ENCODE data around the gene MAML2.

The MAML2 gene

GRCh38 chr11:95961758-95962157 lies 381.2 kb downstream of the MAML2 start:
- no peaks in the 10 kb centered on the region for H3K36me3 ChIP-seq (ENCODE audit: insufficient read depth, low read length)
- H3K9me3 ChIP-seq (ENCODE audit: insufficient read depth, low read depth, low read length), result no peaks in the 10 kb centered on the region
- no peak overlapping the region for H3K9ac ChIP-seq (ENCODE audit: low read depth, low read length)
- no peak overlapping the region for H3K27ac ChIP-seq (ENCODE audit: low read depth, low read length)
- H3K27me3 ChIP-seq (ENCODE audit: insufficient read depth, low read length), result no peaks in the 10 kb centered on the region
- H3K4me3 ChIP-seq (ENCODE audit: low read length), result no peak overlapping the region
- H3K4me1 ChIP-seq (ENCODE audit: insufficient read depth, low read length), result no peaks in the 10 kb centered on the region
- WGBS, result no CpG with 5 or more reads among the region's 1 CpG

GRCh38 chr11:95950905-95951304 lies 392.1 kb downstream of the MAML2 start:
- Histone ChIP-seq H3K9me3 (ENCODE audit: insufficient read depth, low read depth, low read length) (peaks cover 14% of the 10 kb centered on the region; the same call in 1 of the 2 replicates), H3K4me1 (ENCODE audit: insufficient read depth, low read length) (no peaks in the 10 kb centered on the region), H3K4me3 (ENCODE audit: low read length) (no peak overlapping the region), H3K36me3 (ENCODE audit: insufficient read depth, low read length) (no peaks in the 10 kb centered on the region), H3K27ac (ENCODE audit: low read depth, low read length) (no peak overlapping the region), H3K27me3 (ENCODE audit: insufficient read depth, low read length) (no peaks in the 10 kb centered on the region), H3K9ac (ENCODE audit: low read depth, low read length) (no peak overlapping the region)

GRCh38 chr11:95948637-95949036 lies 394.4 kb downstream of the MAML2 start:
- Histone ChIP-seq H3K36me3 (ENCODE audit: insufficient read depth, low read length) (no peaks in the 10 kb centered on the region), H3K4me1 (ENCODE audit: insufficient read depth, low read length) (no peaks in the 10 kb centered on the region), H3K4me3 (ENCODE audit: low read length) (no peak overlapping the region), H3K9me3 (ENCODE audit: insufficient read depth, low read depth, low read length) (peaks cover 34% of the 10 kb centered on the region), H3K27me3 (ENCODE audit: insufficient read depth, low read length) (no peaks in the 10 kb centered on the region), H3K9ac (ENCODE audit: low read depth, low read length) (no peak overlapping the region), H3K27ac (ENCODE audit: low read depth, low read length) (no peak overlapping the region)
- WGBS, result 95% methylated on average over 3 of the region's 3 CpGs

- Histone ChIP-seq H3K36me3 (ENCODE audit: insufficient read depth, low read length) (no peaks in the 10 kb centered on the region), H3K4me3 (ENCODE audit: low read length) (no peak overlapping the region), H3K9ac (ENCODE audit: low read depth, low read length) (no peak overlapping the region), H3K4me1 (ENCODE audit: insufficient read depth, low read length) (no peaks in the 10 kb centered on the region), H3K27ac (ENCODE audit: low read depth, low read length) (no peak overlapping the region), H3K27me3 (ENCODE audit: insufficient read depth, low read length) (no peaks in the 10 kb centered on the region), H3K9me3 (ENCODE audit: insufficient read depth, low read depth, low read length) (peaks cover 39% of the 10 kb centered on the region)
- 93% methylated on average over 4 of the region's 4 CpGs for WGBS
These were observed 398.4 kb downstream of the MAML2 start for GRCh38 chr11:95944623-95945022.

GRCh38 chr11:95943546-95943945 lies 399.4 kb downstream of the MAML2 start:
- Histone ChIP-seq H3K9me3 (ENCODE audit: insufficient read depth, low read depth, low read length) (peaks cover 41% of the 10 kb centered on the region), H3K4me1 (ENCODE audit: insufficient read depth, low read length) (no peaks in the 10 kb centered on the region), H3K9ac (ENCODE audit: low read depth, low read length) (no peak overlapping the region), H3K4me3 (ENCODE audit: low read length) (no peak overlapping the region), H3K36me3 (ENCODE audit: insufficient read depth, low read length) (no peaks in the 10 kb centered on the region), H3K27me3 (ENCODE audit: insufficient read depth, low read length) (no peaks in the 10 kb centered on the region), H3K27ac (ENCODE audit: low read depth, low read length) (no peak overlapping the region)
- 83% methylated on average over 1 of the region's 1 CpG for WGBS

GRCh38 chr11:95939091-95939490 lies 403.9 kb downstream of the MAML2 start:
- Histone ChIP-seq H3K4me3 (ENCODE audit: low read length) (no peak overlapping the region), H3K9ac (ENCODE audit: low read depth, low read length) (no peak overlapping the region), H3K36me3 (ENCODE audit: insufficient read depth, low read length) (no peaks in the 10 kb centered on the region), H3K9me3 (ENCODE audit: insufficient read depth, low read depth, low read length) (peaks cover 10% of the 10 kb centered on the region; the same call in 1 of the 2 replicates), H3K4me1 (ENCODE audit: insufficient read depth, low read length) (no peaks in the 10 kb centered on the region), H3K27me3 (ENCODE audit: insufficient read depth, low read length) (no peaks in the 10 kb centered on the region), H3K27ac (ENCODE audit: low read depth, low read length) (no peak overlapping the region)
- 95% methylated on average over 6 of the region's 6 CpGs for WGBS

GRCh38 chr11:95937358-95937757 lies 405.6 kb downstream of the MAML2 start:
- 0 out of 2 replicates have a peak, but pooled peaks cover 2% of the 10 kb centered on the region for H3K9me3 ChIP-seq (ENCODE audit: insufficient read depth, low read depth, low read length)
- no peaks in the 10 kb centered on the region for H3K27me3 ChIP-seq (ENCODE audit: insufficient read depth, low read length)
- no peak overlapping the region for H3K4me3 ChIP-seq (ENCODE audit: low read length)
- no peaks in the 10 kb centered on the region for H3K36me3 ChIP-seq (ENCODE audit: insufficient read depth, low read length)
- H3K27ac ChIP-seq (ENCODE audit: low read depth, low read length), result no peak overlapping the region
- H3K9ac ChIP-seq (ENCODE audit: low read depth, low read length), result no peak overlapping the region
- H3K4me1 ChIP-seq (ENCODE audit: insufficient read depth, low read length), result no peaks in the 10 kb centered on the region

- 89% methylated on average over 5 of the region's 5 CpGs for WGBS
These were observed 409.4 kb downstream of the MAML2 start for GRCh38 chr11:95933594-95933993.

GRCh38 chr11:95931916-95932315 lies 411.1 kb downstream of the MAML2 start:
- no CpG with 5 or more reads among the region's 1 CpG for WGBS
- no peak overlapping the region for H3K4me3 ChIP-seq (ENCODE audit: low read length)

More at GRCh38 chr11:95933594-95933993, 409.4 kb downstream of the MAML2 start:
- H3K27me3 ChIP-seq (ENCODE audit: insufficient read depth, low read length), result no peaks in the 10 kb centered on the region
- no peak overlapping the region for H3K27ac ChIP-seq (ENCODE audit: low read depth, low read length)
- no peaks in the 10 kb centered on the region for H3K36me3 ChIP-seq (ENCODE audit: insufficient read depth, low read length)
- H3K4me1 ChIP-seq (ENCODE audit: insufficient read depth, low read length), result no peaks in the 10 kb centered on the region
- no peak overlapping the region for H3K4me3 ChIP-seq (ENCODE audit: low read length)
- H3K9ac ChIP-seq (ENCODE audit: low read depth, low read length), result no peak overlapping the region
- no peaks in the 10 kb centered on the region for H3K9me3 ChIP-seq (ENCODE audit: insufficient read depth, low read depth, low read length)

GRCh38 chr11:95930948-95931347 lies 412.0 kb downstream of the MAML2 start:
- no peaks in the 10 kb centered on the region for H3K4me1 ChIP-seq (ENCODE audit: insufficient read depth, low read length)
- no peak overlapping the region for H3K27ac ChIP-seq (ENCODE audit: low read depth, low read length)
- WGBS, result 85% methylated on average over 1 of the region's 1 CpG

More at GRCh38 chr11:95931916-95932315, 411.1 kb downstream of the MAML2 start:
- H3K27ac ChIP-seq (ENCODE audit: low read depth, low read length), result no peak overlapping the region
- no peaks in the 10 kb centered on the region for H3K36me3 ChIP-seq (ENCODE audit: insufficient read depth, low read length)
- H3K9ac ChIP-seq (ENCODE audit: low read depth, low read length), result no peak overlapping the region
- H3K9me3 ChIP-seq (ENCODE audit: insufficient read depth, low read depth, low read length), result no peaks in the 10 kb centered on the region
- H3K4me1 ChIP-seq (ENCODE audit: insufficient read depth, low read length), result no peaks in the 10 kb centered on the region
- no peaks in the 10 kb centered on the region for H3K27me3 ChIP-seq (ENCODE audit: insufficient read depth, low read length)

GRCh38 chr11:95926726-95927125 lies 416.3 kb downstream of the MAML2 start:
- no peaks in the 10 kb centered on the region for H3K27me3 ChIP-seq (ENCODE audit: insufficient read depth, low read length)
- H3K9ac ChIP-seq (ENCODE audit: low read depth, low read length), result no peak overlapping the region
- H3K4me3 ChIP-seq (ENCODE audit: low read length), result no peak overlapping the region
- no peak overlapping the region for H3K27ac ChIP-seq (ENCODE audit: low read depth, low read length)
- H3K4me1 ChIP-seq (ENCODE audit: insufficient read depth, low read length), result peaks cover 20% of the 10 kb centered on the region
- H3K9me3 ChIP-seq (ENCODE audit: insufficient read depth, low read depth, low read length), result no peaks in the 10 kb centered on the region
- H3K36me3 ChIP-seq (ENCODE audit: insufficient read depth, low read length), result no peaks in the 10 kb centered on the region
- WGBS, result 93% methylated on average over 1 of the region's 1 CpG

More at GRCh38 chr11:95930948-95931347, 412.0 kb downstream of the MAML2 start:
- no peaks in the 10 kb centered on the region for H3K9me3 ChIP-seq (ENCODE audit: insufficient read depth, low read depth, low read length)
- no peak overlapping the region for H3K4me3 ChIP-seq (ENCODE audit: low read length)
- H3K27me3 ChIP-seq (ENCODE audit: insufficient read depth, low read length), result no peaks in the 10 kb centered on the region
- no peaks in the 10 kb centered on the region for H3K36me3 ChIP-seq (ENCODE audit: insufficient read depth, low read length)
- no peak overlapping the region for H3K9ac ChIP-seq (ENCODE audit: low read depth, low read length)

Measured in HUES64 (cell line).